Measurements from ENCODE around the gene SEPHS2. TPM values are rescaled to one million over a fixed set of nuclear protein-coding genes. Genes with fewer than 3 reads are reported as not detected.

The SEPHS2 gene
- total and polyA plus RNA-seq, 2 donors (not counting 3 experiments of a cell fraction or from before 2014, with no cell fraction given): 22.9 to 32.8 TPM

- dilution Hi-C loops (cut with MboI; ENCODE audit: extremely low pct_ligation_motif_present, low sequenced_read_pairs): no loop called here
- H4K20me1 ChIP-seq (replicated peaks; ENCODE audit: control insufficient read depth, extremely low read depth, insufficient read depth, low read length): no peaks in the 10 kb centered on the region
- H3K27me3 ChIP-seq (ENCODE audit: control insufficient read depth in 2 of 2, insufficient read depth in 2 of 2, low read length in 2 of 2): peaks cover 0 to 1% of the 10 kb centered on the region in 2 experiments
- no peak overlapping the region for H2AFZ ChIP-seq (ENCODE audit: low read depth, low read length)
- ChIA-PET POLR2A (no interaction called here), CTCF (no interaction called here)
- no peak overlapping the region for H3K27ac ChIP-seq (ENCODE audit: insufficient read depth, low read depth, low read length)
- H3K4me1 ChIP-seq (ENCODE audit: control insufficient read depth, extremely low read depth, insufficient read depth, low read length): peaks cover 7% of the 10 kb centered on the region
- H3K9me3 ChIP-seq (replicated peaks; ENCODE audit: control insufficient read depth, insufficient read depth, low read length): no peaks in the 10 kb centered on the region
- TF ChIP-seq MAX (IDR thresholded peaks at IDR 0.05; ENCODE audit: insufficient read depth, insufficient read length) (no peak), JUN (IDR thresholded peaks at IDR 0.05; ENCODE audit: borderline replicate concordance, insufficient read depth, insufficient read length, low read depth) (no peak), EZH2 (IDR thresholded peaks at IDR 0.05; ENCODE audit: borderline replicate concordance, low read depth, low read length, severe bottlenecking) (no peak), POLR2A (IDR thresholded peaks at IDR 0.05; ENCODE audit: low read depth, low read length) (no peak), MYC (IDR thresholded peaks at IDR 0.05; ENCODE audit: low read depth, low read length) (no peak), FOS (IDR thresholded peaks at IDR 0.05; ENCODE audit: borderline replicate concordance, insufficient read depth, low read length) (no peak), GATA2 (IDR thresholded peaks at IDR 0.05; ENCODE audit: insufficient read depth, insufficient read length, low read depth, low read length) (no peak), POLR2AphosphoS5 (IDR thresholded peaks at IDR 0.05; ENCODE audit: insufficient read depth, low read depth, low read length) (no peak)
- TF ChIP-seq, protein P1, sequence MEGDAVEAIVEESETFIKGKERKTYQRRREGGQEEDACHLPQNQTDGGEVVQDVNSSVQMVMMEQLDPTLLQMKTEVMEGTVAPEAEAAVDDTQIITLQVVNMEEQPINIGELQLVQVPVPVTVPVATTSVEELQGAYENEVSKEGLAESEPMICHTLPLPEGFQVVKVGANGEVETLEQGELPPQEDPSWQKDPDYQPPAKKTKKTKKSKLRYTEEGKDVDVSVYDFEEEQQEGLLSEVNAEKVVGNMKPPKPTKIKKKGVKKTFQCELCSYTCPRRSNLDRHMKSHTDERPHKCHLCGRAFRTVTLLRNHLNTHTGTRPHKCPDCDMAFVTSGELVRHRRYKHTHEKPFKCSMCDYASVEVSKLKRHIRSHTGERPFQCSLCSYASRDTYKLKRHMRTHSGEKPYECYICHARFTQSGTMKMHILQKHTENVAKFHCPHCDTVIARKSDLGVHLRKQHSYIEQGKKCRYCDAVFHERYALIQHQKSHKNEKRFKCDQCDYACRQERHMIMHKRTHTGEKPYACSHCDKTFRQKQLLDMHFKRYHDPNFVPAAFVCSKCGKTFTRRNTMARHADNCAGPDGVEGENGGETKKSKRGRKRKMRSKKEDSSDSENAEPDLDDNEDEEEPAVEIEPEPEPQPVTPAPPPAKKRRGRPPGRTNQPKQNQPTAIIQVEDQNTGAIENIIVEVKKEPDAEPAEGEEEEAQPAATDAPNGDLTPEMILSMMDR (IDR thresholded peaks at IDR 0.05; ENCODE audit: extremely low read depth in 1 of 2, insufficient read depth in 1 of 2, low read depth in 1 of 2, low read length in 2 of 2): no peak
- no TSS peak for BruUV-seq (replicated peaks)
- H3K4me3 ChIP-seq (replicated peaks in 1 of 3; ENCODE audit: insufficient read depth in 1 of 3, low read depth in 1 of 3, low read length in 3 of 3): no peak overlapping the region
- no peak overlapping the region for H3K9ac ChIP-seq (replicated peaks; ENCODE audit: extremely low read depth, insufficient read depth, low read length)
- DNase-seq (ENCODE audit: low read depth, low spot score) (no peak), FAIRE-seq (no peak)
- H3K9me1 ChIP-seq (replicated peaks; ENCODE audit: control insufficient read depth, extremely low read depth, insufficient read depth, low read length): no peaks in the 10 kb centered on the region
- intact Hi-C loops (cut with micrococcal nuclease): no loop called here
- no peaks in the 10 kb centered on the region for H3K36me3 ChIP-seq (ENCODE audit: control insufficient read depth in 2 of 2, extremely low read depth in 1 of 2, insufficient read depth in 2 of 2, low read length in 2 of 2)
- H3K79me2 ChIP-seq (ENCODE audit: control insufficient read depth, insufficient read depth, low read length): no peaks in the 10 kb centered on the region
- no peak overlapping the region for H3K4me2 ChIP-seq (ENCODE audit: insufficient read depth, low read length)
These were observed 39.2 kb upstream of the SEPHS2 start for GRCh38 chr16:30484887-30485286.
